Activated CD4-positive, alpha-beta T cell treated with anti-CD3 and anti-CD28 coated beads, Interleukin-2, amount 50 U/mL, for 4 hours (primary cell): ENCODE data around the gene C22orf31.

Experiments used
- DNase-seq, 2 experiments: peaks; one replicate each; pipeline ENCODE4 v3.0.0-alpha.2; 2020

The C22orf31 gene

DNA sequence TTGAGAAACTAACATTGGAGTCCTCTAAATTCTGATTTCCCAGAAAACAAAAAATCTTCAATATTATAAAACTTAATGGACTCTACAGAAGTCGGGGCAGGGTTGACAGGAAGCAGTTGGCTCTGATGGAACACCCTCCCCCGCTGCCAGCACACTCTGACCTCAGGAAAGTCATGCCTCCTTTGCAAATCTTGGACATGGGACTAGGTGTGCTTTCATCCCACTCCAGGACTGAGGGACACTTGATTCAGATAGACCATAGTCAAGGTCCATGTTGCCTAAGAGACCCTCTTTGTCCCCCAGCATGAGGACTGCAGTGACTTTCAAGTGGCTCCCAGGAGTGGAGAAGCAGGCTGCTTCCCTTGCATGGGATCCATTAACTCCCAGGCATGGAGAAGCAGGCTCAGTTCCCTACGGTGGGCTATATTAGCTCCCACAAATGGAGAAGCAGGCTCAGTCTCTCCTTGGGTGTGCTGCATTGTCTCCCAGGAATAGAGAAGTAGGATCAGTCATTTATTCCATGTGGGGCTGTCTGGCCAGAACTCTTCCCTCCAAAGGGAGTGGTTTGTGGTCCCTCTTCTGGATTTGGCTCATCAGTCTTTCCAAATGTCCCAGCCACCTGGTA, 38.3 kb downstream of the C22orf31 start:
- DNase-seq: no peak

DNA sequence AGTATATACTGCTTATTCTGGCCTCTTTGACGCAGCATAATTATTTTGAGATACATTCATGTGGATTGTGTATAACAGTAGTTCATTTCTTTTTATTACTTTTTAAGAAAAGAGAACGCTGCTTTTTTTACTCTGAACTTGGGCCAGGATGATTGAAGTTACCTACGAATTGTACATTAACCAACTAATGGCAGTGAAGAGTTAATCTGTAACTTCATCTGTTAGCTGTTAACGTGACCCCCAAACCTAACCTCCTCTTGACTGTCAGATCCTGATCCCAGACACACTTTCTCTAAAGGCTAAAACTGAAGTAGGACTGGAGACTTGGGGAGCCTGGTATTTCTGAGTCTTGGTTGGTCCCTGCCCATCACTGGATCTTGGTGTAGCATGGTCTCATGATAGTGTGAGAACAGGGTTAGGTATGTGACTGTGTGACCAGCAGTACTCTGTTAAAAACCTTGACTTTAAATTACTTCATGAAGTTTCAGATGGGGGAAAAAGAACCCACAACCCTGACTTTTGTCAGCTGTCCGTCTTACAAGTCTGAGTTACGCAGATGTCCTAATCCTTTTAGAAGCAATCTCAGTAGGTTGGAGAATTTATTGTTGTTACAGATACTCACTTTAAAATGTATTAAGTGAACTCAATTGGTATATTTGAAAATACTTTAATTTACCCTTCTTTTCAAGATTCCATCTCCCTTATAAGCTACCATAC, 39.4 kb downstream of the C22orf31 start:
- DNase-seq: no peak

DNA sequence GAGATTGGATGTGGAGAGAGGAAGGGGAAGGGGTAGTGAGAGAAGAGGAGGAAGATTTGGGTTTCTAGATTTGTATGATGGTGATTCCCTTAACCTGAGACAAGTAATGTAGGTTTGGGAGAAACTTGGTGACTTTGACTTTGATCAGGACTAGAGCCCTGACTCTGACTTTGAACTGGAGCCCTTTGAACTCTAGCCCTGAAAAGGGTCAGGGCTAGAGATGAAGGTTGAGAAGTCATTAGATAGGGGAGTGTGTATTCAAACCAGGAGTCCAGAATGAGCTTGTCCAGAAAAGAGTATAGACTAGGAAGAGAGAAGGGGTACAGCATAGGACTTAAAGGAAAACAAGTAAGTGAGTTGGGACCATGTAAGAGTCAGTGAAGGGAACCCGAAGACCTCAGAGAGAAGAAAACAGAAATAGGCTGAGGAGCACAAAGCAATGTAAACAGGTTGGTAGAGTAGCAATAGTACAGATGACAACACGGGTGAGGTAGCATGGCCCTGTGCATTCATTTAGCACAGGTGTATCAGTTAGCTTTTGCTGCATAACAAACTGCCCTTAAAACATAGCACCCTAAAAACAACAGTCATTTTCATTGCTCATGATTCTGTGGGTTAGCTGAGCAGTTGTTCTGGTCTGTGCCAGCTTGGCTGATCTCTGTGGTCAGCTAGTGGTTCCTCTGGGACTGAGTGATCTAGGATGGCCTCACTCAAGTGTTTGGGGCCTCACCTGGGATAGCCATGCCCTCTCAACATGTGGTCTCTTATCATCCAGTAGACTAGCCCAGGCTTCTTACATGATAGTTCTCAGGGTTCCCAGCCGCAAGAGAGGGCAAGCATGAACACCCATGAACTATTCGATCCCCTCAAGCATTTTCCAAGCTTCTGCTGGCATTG, 43.1 kb downstream of the C22orf31 start:
- no peak for DNase-seq

DNA sequence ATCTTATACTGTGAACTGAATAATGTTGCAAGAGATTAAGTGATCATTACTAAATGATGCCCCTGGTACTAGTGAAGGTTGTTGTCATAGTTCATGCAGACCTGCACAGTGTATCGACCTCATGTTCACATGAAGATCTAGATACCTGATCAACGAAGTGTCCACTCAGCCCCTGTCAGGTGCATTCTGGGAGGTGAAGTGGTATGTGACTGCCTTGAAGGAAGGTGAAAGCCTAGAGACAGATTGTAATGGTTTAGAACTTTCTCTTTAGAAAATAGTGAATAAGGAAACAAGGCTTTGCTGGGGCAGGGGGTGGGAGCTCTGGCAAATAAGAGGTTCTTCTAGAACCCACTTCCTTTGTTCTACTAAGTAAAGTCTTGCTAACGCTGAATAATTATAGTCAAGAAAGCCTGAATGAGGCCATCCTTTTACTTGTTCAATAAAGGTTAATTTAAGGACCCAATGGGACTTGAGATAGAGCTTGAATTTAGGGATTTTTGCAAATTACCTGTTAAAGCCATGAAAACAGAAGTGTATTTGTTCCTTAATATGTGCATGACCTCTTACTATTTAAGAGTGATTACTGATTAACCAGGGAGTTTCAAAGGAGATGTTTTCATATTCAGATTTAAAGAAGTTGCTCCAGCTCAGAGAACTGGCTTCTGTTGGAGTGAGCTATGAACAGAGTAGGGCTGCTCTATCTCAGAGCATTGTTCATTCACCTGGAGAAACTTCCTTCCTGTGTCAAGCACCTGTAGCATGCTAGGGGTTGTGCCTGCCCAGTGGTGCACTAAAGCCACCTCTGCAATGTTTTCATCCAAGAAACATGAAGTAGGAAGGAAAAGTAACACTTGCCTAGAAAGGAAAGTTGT, 45.3 kb downstream of the C22orf31 start:
- no peak for DNase-seq

DNA sequence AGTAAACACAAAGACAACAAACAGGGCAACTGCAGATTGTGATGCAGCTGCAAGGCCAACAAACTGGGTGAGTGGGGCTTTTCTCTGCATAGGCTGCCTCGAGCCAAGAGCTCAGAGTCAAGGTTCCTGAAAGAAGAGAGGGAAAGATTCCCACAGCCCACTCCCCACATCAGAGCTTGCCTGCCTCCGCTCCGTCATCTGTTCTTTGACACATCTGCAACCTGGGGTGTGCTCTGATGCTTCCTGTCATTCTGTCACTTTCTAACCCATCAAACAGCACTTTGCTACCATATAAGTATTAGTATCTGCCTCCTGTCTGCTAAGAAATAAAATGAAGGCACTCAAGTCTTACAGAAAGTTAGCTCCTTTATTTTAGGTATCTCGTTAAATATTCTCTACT, 46.9 kb downstream of the C22orf31 start:
- DNase-seq: no peak

DNA sequence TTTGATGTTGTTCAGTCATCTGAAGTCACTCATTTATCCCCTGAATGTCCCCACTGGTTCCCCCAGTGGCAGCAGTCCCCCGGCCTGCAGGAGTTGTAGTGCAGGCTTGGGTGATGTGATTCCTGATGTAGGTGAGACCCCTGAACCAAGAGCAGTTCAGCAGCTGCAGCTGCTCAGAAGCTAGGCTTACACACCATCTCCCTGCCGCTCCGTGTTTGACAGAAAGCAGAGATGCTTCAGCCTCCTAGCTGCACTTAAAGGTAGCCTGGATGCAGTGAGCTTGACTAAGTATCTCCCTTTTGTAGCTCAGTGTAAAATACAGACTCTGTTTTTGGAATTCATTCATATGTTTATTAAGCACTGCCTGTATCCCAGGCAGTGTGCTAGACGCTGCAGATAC, 47.3 kb downstream of the C22orf31 start:
- no peak for DNase-seq

DNA sequence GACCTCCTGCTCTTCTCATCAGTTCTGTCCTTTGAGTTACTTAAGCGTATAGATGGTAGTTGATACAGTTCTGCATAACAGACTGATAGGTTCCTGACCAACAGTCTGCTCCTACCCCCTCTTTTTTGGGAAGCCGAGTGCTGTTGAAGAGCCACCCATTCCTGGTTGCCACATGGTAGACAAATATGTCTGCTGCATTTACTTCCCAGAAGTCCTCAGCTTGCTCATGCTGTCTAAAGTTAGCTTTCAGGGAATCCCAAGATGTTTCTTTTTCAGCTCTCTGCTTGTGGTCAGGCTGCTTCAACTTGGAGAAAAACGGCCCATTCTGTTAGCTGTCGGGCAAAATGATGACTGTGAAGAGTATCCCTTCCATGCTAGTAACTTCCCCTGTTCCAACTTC, 48.7 kb downstream of the C22orf31 start:
- DNase-seq: no peak

DNA sequence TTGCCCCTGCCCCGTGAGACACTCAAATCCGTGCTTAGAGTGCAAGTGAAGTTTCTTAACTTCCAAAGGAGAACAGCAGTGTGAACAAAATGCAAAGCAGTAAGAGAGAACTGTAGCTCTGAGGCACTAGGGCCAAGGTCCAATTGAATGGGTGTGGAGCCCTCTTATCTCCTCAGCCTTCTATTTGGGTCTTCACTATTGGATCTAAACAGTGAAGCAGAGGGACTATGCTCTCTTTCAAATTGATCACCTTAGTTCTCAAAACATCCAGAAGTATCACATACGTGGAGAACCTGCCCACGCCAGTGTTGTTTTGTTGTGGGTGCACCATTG, 49.6 kb downstream of the C22orf31 start:
- DNase-seq: no peak

DNA sequence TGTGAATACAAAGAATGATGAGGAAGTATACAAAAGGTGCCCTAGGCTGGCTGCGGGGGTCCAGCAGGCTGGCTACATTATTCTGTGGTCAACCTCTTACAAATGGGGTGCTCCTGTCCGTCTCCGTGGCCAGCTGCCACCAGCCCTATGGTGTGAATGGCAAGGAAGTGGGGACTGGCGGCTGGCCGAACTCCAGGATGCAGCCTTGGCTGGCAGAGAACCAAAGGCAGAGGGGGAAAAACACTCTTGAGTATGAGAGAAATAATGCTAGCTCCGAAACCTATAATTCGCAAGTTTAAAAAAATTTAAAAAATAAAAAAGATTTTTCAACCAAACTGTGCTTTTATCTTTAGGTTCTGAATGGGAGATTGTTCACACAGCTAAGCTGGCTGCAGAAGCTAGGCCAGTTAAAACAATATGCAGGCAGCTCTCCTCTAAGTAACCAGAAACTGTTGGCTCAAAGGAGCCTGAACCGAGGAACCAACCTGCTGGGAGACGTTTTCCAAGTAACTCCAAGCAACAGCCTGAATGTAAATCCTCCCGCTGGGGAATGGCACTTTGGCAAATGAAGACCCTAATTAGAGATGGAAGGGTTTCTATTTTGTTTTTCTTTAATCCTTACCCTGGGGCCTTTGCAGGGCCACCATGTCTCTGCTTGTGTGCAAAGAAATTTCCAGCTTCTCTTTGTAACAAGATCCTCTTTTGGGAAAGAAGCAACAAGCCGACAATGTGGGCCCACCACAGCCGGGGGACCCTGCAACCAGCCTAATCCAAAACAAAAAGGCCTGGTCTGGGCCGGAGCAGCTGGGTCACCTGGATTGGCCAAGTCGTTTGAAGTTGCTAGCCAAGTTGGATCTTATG, 50.2 kb downstream of the C22orf31 start:
- DNase-seq: no peak

DNA sequence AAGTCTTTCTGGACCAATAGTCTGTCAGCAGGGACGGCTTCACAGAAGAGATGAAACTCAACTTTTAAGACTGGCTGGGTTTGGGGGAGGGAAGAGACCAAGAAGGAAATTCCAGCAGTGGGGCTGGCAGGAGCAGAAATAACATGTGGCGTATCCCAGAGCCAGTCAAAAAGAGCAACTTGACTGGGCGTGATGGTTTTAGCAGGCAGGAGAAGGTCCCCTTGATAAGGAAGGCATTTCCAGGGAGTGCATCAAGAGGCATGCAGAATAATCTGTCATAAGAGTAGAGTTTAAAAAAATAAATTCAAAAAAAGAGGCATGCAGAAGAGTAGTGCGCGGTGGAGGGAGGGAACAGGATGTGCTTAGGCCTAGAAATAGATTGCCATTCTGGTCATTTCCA, 52.5 kb downstream of the C22orf31 start:
- no peak for DNase-seq
